Common myeloid progenitor, CD34-positive (primary cell): ENCODE data around the gene GSG1L.

Experiments
- CTCF ChIA-PET: fragments of 350-600 bp; sonication (Branson Sonifier 250); formaldehyde crosslinking; loops from one replicate; lab custom pipeline; 2021; ENCODE audit warnings: antibody characterized with exemption; lab: Charles Lee
- POLR2A ChIA-PET: fragments of 350-600 bp; sonication (Branson Sonifier 250); formaldehyde crosslinking; loops from one replicate; lab custom pipeline; 2021; ENCODE audit warnings: antibody characterized with exemption; lab: Charles Lee
- DNase-seq, 3 donors: peaks; one replicate each; pipeline versions ENCODE4 v3.0.0 to v3.0.0-alpha.2; 2013
- H3K27ac ChIP-seq, 2 experiments: 1 replicate in 1 of 2; 2 replicates in 1 of 2; pipeline ENCODE4 v1.7.0; 2013; ENCODE audit warnings: inconsistent platforms in 2 of 2, low read length in 2 of 2, mild to moderate bottlenecking in 2 of 2, low read depth in 1 of 2, moderate library complexity in 1 of 2; ENCODE audit not compliant: severe bottlenecking in 2 of 2, insufficient read depth in 1 of 2, poor library complexity in 1 of 2
- H3K27me3 ChIP-seq, 5 experiments: replicated peaks in 2 of 5; 1 replicate in 3 of 5; 2 replicates in 2 of 5; pipeline versions ENCODE4 v1.6.1 to v1.7.0; 2013; ENCODE audit warnings: low read length in 4 of 5, mild to moderate bottlenecking in 2 of 5, moderate library complexity in 2 of 5, inconsistent platforms in 1 of 5; ENCODE audit not compliant: insufficient read depth in 5 of 5, control insufficient read depth in 4 of 5
- H3K36me3 ChIP-seq, 4 experiments: 1 replicate in 2 of 4; 2 replicates in 2 of 4; pipeline versions ENCODE4 v1.6.1 to v1.7.0; 2013; ENCODE audit warnings: low read length in 3 of 4, control low read depth in 1 of 4, mild to moderate bottlenecking in 1 of 4; ENCODE audit not compliant: control insufficient read depth in 4 of 4, insufficient read depth in 4 of 4
- H3K4me1 ChIP-seq, 4 experiments: 1 replicate in 3 of 4; 2 replicates in 1 of 4; pipeline versions ENCODE4 v1.6.1 to v1.7.1; 2013; ENCODE audit warnings: low read length in 3 of 4, mild to moderate bottlenecking in 3 of 4, control low read depth in 1 of 4, inconsistent platforms in 1 of 4, moderate library complexity in 1 of 4; ENCODE audit not compliant: control insufficient read depth in 4 of 4, insufficient read depth in 4 of 4; ENCODE audit errors: control extremely low read depth in 1 of 4
- H3K4me3 ChIP-seq, 7 experiments: 1 replicate in 4 of 7; 2 replicates in 3 of 7; pipeline versions ENCODE4 v1.5.1 to v1.7.0; 2013; ENCODE audit warnings: mild to moderate bottlenecking in 7 of 7, low read length in 6 of 7, moderate library complexity in 6 of 7, inconsistent platforms in 2 of 7, low read depth in 2 of 7, control low read depth in 1 of 7; ENCODE audit not compliant: insufficient read depth in 4 of 7, control insufficient read depth in 1 of 7; ENCODE audit errors: extremely low read depth in 1 of 7
- H3K9me3 ChIP-seq, 5 experiments: 1 replicate in 4 of 5; 2 replicates in 1 of 5; pipeline versions ENCODE4 v1.6.1 to v1.7.1; 2013; ENCODE audit warnings: low read length in 4 of 5, mild to moderate bottlenecking in 2 of 5, inconsistent platforms in 1 of 5, low read depth in 1 of 5, moderate library complexity in 1 of 5; ENCODE audit not compliant: control insufficient read depth in 4 of 5, insufficient read depth in 2 of 5; ENCODE audit errors: control extremely low read depth in 1 of 5
- WGBS: methylation state at CpG from one replicate; pipeline ENCODE4 v1.1.5; 2013; ENCODE audit not compliant: insufficient coverage; 5-methylcytosine and 5-hydroxymethylcytosine counted together

GSG1L gene

GRCh38 chr16:27852116-27852515, 211.4 kb downstream of the GSG1L start:
- peaks cover 0 to 57% (median 19%) of the 10 kb centered on the region in 5 experiments for H3K27me3 ChIP-seq
- no peaks in the 10 kb centered on the region for H3K4me1 ChIP-seq
- DNase-seq, result no peak
- H3K9me3 ChIP-seq, result no peaks in the 10 kb centered on the region
- no peak overlapping the region for H3K4me3 ChIP-seq
- CTCF ChIA-PET, result no interaction called here
- WGBS, result 98% methylated on average over 5 of the region's 7 CpGs
- no peak overlapping the region for H3K27ac ChIP-seq
- POLR2A ChIA-PET, result no interaction called here
- no peaks in the 10 kb centered on the region for H3K36me3 ChIP-seq

- Histone ChIP-seq H3K27me3 (peaks cover 0 to 57% (median 19%) of the 10 kb centered on the region in 5 experiments), H3K36me3 (no peaks in the 10 kb centered on the region), H3K9me3 (no peaks in the 10 kb centered on the region), H3K4me1 (no peaks in the 10 kb centered on the region), H3K4me3 (no peak overlapping the region), H3K27ac (no peak overlapping the region)
- 79% methylated on average over 6 of the region's 9 CpGs for WGBS
- DNase-seq, result no peak
- ChIA-PET POLR2A (no interaction called here), CTCF (no interaction called here)
These were observed 211.9 kb downstream of the GSG1L start for GRCh38 chr16:27851586-27851985.

DNA sequence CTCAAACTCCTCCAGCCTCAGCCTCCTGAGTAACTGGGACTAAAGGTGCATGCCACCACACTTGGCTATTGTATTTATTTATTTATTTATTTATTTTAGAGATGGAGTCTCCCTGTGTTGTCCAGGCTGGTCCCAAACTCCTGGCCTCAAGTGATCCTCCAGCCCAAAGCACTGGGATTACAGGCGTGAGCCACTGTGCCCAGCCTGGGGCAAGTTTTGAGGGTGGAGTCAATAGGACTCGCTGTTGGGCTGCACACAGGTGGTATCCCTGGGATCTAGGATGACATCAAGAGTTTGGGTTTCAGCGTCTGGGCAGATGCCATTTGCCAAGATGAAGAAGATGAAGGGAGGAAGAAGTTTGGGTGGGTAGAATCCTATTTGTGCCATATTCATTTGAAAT, 213.9 kb downstream of the GSG1L start:
- H3K4me3 ChIP-seq, result no peak overlapping the region
- H3K36me3 ChIP-seq, result no peaks in the 10 kb centered on the region
- H3K27ac ChIP-seq, result no peak overlapping the region
- H3K4me1 ChIP-seq, result no peaks in the 10 kb centered on the region
- H3K27me3 ChIP-seq, result peaks cover 0 to 57% (median 17%) of the 10 kb centered on the region in 5 experiments
- DNase-seq, result no peak
- ChIA-PET POLR2A (no interaction called here), CTCF (no interaction called here)
- 86% methylated on average over 1 of the region's 3 CpGs for WGBS
- peaks cover 0 to 3% (median 0%) of the 10 kb centered on the region in 5 experiments for H3K9me3 ChIP-seq

DNA sequence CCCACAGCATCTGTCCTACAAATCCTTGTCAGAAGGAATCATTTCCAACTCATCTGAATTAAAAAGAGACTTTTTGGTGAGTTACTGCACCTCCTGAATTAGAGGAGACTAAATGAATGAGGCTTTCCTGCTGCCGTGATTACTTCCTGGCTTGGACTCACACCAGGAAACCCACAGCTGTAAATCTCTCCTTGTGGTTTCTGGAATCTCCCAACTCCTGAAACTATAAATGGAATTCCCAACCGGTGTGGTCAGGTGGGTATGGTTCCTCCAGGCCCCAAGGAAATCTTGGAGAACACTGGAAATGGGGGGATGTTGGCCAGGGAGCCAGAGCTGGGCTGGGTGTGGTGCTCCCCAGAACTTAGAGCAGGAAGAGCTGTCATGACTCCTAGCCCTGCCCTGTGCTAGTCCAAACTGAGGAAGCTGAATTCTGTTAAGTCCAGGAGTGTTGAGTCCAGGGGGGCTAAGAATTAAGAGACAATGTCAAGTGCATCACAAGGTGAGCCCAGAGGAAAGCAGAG, 216.4 kb downstream of the GSG1L start:
- peaks cover 0 to 47% (median 11%) of the 10 kb centered on the region in 5 experiments for H3K27me3 ChIP-seq
- H3K9me3 ChIP-seq, result peaks cover 0 to 3% (median 0%) of the 10 kb centered on the region in 5 experiments
- no peaks in the 10 kb centered on the region for H3K36me3 ChIP-seq
- H3K4me1 ChIP-seq, result no peaks in the 10 kb centered on the region
- POLR2A ChIA-PET, result no interaction called here
- WGBS, result 17% methylated on average over 2 of the region's 2 CpGs
- no peak for DNase-seq
- H3K27ac ChIP-seq, result no peak overlapping the region
- CTCF ChIA-PET, result interaction anchor here (1.1 kb wide), 1 partner anchor 17 kb away, joined by 3 read pairs; no protein-coding TSS in a partner anchor
- no peak overlapping the region for H3K4me3 ChIP-seq

GRCh38 chr16:27844826-27845225, 218.7 kb downstream of the GSG1L start:
- H3K27ac ChIP-seq, result no peak overlapping the region
- ChIA-PET CTCF (no interaction called here), POLR2A (no interaction called here)
- peaks cover 0 to 33% (median 8%) of the 10 kb centered on the region in 5 experiments for H3K27me3 ChIP-seq
- no peaks in the 10 kb centered on the region for H3K36me3 ChIP-seq
- peaks cover 0 to 3% (median 0%) of the 10 kb centered on the region in 5 experiments for H3K9me3 ChIP-seq
- no peak for DNase-seq
- WGBS, result 92% methylated on average over 6 of the region's 8 CpGs
- no peaks in the 10 kb centered on the region for H3K4me1 ChIP-seq
- no peak overlapping the region for H3K4me3 ChIP-seq

DNA sequence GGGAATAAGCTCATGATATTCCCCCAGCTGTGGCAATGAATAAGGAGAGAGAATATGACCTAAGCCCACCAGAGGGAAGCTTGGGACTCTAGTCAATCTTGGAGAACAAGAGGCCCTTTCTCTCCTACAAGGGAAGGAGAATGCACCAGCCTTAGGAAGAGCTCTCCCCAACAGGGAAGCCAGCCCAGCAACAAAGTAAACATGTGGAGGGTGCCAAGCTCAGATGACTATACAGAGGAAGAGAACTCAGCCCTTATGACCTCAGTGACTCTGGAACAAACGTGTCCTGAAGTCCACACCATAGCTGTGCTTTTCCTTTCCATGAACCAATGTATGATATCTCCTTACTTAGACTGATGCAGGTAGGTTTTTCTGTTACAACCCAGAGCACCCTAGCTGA, 219.7 kb downstream of the GSG1L start:
- no peaks in the 10 kb centered on the region for H3K36me3 ChIP-seq
- no peak overlapping the region for H3K4me3 ChIP-seq
- CTCF ChIA-PET, result no interaction called here
- H3K27me3 ChIP-seq, result peaks cover 0 to 27% (median 8%) of the 10 kb centered on the region in 5 experiments
- H3K9me3 ChIP-seq, result peaks cover 0 to 3% (median 0%) of the 10 kb centered on the region in 5 experiments
- WGBS, result 29% methylated on average over 1 of the region's 1 CpG
- POLR2A ChIA-PET, result no interaction called here
- no peak for DNase-seq
- no peaks in the 10 kb centered on the region for H3K4me1 ChIP-seq
- H3K27ac ChIP-seq, result no peak overlapping the region

GRCh38 chr16:27841911-27842310, 221.6 kb downstream of the GSG1L start:
- Histone ChIP-seq H3K4me1 (no peaks in the 10 kb centered on the region), H3K36me3 (no peaks in the 10 kb centered on the region), H3K27ac (no peak overlapping the region), H3K4me3 (no peak overlapping the region), H3K27me3 (peaks cover 0 to 25% (median 8%) of the 10 kb centered on the region in 5 experiments), H3K9me3 (peaks cover 0 to 9% (median 0%) of the 10 kb centered on the region in 5 experiments)
- ChIA-PET CTCF (no interaction called here), POLR2A (no interaction called here)
- 79% methylated on average over 19 of the region's 24 CpGs for WGBS
- DNase-seq, result no peak
